Activated CD4-positive, alpha-beta T cell treated with anti-CD3 and anti-CD28 coated beads, Interleukin-2, Interleukin-4, amounts not matched to agents 100 ng/mL and 50 ng/mL, durations not matched to agents 16 hours and 8 hours (primary cell): ENCODE results near the gene CLCN3.
"Not testable (repeated sequence)": the region's sequence is repeated elsewhere in the genome, so short reads cannot be mapped to it uniquely, and the experiment has no call there.

Experiments
- DNase-seq: peaks from one replicate; pipeline ENCODE4 v3.0.0-alpha.2; 2020; ENCODE audit warnings: low spot score

The CLCN3 gene

GRCh38 chr4:169618286-169618685 is 2.1 kb upstream of the CLCN3 start:
- DNase-seq = no peak

DNA sequence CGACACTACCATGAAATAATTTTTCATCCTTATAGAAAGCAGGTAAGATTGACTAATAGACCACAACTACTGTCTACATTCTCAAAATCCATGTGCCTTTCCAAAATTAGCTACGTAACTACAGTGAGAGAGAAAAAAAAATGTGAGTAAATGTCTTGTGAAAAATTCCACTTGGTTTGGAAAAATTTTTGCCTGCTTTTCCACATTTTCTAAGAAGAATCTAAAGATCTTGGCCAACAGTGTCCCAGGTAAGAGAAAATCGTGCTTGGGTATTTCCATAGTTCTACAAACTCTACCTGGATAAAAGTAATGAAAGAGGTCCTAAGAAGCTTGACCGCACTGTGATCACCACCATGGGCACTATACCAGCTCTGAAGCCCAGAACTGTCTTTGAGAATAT is 1.4 kb upstream of the CLCN3 start:
- DNase-seq = no peak

DNA sequence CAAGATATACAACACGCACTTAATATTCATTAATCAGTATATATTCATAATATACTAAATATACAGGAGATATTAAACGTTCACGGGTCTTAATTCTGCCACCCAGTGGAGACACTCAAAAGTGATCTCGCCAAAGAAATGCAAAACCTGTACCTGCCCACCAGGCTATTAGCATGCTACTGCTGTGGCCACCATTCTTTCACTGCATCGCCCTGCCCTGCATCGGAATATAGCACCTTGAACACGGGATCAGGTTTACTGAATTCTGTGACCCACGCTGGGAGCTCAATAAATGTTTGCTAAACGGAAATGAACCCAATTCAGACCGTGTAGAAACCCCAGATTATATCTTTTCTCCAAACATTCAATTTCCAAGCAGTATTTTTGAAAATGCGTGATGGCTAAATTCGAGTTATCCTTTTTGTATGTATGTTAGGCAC is 840 bp upstream of the CLCN3 start:
- peak; percentile 56 for DNase-seq

DNA sequence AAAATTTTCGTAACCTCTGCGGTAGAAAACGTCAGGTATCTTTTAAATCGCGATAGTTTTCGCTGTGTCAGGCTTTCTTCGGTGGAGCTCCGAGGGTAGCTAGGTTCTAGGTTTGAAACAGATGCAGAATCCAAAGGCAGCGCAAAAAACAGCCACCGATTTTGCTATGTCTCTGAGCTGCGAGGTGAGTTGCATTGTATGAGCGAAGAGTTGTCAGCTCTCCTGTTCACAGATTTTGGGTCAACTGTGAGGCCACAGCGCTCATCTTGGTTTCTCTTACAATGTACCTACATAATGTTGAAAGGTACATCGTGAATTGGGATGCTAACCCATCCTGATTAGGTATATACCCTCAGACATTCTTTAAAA is 486 bp downstream of the CLCN3 start:
- no peak for DNase-seq

DNA sequence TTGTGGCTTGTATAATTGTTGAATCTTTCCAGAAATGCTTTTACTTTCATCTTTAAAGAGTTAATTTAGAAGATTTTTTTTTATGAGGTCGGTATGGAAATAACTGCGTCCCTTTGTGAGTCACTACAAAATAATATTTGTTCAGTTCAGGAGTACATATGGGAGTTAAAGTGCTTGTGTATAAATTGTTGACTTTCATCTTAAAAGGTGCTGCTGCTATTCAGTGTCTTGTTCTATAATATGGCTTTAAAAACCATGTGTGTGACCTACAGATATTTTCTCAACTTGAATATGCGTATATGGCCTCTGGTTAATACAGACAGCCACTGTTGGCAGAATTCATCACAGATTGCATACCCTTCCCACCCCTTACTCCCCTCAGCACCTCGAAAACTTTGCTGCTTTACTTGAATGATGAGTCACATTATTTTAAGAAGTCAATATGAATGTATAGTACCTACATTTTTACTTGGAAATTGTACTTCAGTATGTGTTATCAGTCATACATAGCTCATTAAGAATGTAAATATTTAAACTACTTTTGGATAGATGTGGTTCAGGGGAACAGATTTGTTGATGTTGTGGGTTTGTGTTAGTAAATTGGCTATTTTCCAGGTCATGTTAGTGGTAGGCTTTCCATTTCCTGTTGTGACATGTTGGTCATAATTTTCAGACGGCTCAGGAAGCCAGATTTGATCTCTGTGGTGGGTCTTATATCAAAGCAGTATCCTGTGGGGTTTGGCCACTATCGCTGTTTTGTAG is 1.5 kb downstream of the CLCN3 start:
- peak; percentile 78 for DNase-seq

DNA sequence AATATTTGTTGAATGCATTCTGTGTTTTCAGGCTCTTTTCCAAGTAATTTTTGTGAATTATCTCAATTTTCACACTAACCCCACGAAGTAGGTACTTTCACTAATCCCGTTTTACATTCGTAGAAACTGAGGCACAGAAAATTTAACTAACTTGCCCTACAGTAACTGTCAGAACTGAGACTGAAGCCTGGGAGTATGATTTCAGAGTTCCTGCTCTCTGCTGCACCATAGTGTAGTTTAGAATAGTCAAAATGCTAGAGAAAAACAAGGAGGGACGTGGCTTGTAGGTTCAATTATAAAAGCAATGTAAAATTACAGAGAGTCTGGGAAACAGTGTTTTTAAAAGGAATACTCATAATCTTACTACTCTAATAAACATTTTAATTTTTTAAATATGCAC is 2.2 kb downstream of the CLCN3 start:
- DNase-seq = no peak

DNA sequence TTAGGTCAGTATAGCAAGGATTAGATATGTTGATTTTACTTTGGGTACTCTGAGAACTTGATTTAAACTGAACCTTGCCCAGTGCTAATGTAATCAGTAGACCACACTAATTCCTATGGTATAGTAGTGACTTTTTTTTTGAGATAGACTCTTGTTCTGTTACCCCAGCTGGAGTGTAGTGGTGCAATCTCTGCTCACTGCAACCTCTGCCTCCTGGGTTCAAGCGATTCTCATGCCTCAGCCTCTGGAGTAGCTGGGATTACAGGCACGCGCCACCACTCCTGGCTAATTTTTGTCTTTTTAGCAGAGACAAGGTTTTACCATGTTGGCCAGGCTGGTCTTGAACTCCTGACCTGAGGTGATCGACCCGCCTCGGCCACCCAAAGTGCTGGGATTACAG is 3.6 kb downstream of the CLCN3 start:
- not testable (repeated sequence) for DNase-seq

- no peak for DNase-seq
These were observed 5.5 kb downstream of the CLCN3 start for GRCh38 chr4:169625886-169626285.

GRCh38 chr4:169626331-169627282 is 6.2 kb downstream of the CLCN3 start:
- no peak for DNase-seq

- no peak for DNase-seq
These were observed 6.9 kb downstream of the CLCN3 start for GRCh38 chr4:169627307-169627706.

DNA sequence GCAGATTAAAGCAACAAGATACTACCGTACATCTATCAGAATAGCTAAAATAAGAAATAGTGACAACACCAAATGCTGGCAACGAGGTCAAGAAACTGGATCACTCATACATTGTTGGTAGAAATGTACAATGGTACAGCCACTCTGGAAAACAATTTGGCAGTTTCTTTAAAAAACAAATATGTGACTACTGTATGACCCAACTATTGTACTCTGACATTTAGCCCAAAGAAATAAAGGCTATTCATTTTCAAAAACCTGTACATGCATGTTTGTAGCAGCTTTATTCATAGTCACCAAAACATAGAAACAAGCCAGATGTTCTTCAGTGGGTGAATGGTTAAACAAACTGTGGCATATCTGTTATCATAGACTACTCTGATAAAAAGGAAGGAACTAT is 8.2 kb downstream of the CLCN3 start:
- DNase-seq = no peak

DNA sequence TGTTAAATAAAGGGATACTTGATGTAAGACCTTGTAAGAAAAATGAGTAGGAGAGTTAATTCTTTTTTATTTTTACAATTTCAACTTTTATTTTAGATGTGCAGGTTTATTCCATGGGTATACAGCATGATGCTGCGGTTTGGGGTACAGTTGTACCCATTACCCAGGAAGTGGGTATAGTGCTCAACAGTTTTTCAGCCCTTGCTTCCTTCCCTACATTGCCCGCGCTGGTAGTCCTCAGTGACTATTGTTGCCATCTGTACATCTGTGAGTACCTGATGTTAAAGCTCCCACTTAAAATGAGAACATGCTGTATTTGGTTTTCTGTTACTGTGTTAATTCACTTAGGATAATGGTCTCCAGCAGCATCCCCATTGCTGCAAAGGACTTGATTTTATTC is 9.7 kb downstream of the CLCN3 start:
- no peak for DNase-seq

DNA sequence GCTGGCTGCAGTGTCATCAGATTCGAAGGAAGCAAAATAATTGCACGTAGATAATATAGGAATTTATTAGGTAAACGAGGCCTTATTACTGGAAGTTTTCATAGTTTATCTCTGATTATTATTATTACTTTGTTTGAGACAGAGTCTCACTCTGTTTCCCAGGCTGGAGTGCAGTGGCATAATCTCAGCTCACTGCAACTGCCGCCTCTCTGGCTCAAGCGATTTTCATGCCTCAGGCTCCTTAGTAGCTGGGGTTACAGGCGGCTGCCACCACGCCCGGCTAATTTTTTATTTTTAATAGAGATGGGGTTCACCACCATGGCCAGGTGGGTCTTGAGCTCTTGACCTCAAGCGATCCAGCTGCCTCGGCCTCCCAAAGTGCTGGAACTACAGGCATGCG is 12.5 kb downstream of the CLCN3 start:
- no peak for DNase-seq

GRCh38 chr4:169634975-169635374 is 14.6 kb downstream of the CLCN3 start:
- no peak for DNase-seq

- DNase-seq = no peak
These were observed 20.0 kb downstream of the CLCN3 start for GRCh38 chr4:169640261-169640870.

GRCh38 chr4:169644802-169645201 is 24.4 kb downstream of the CLCN3 start:
- no peak for DNase-seq

GRCh38 chr4:169645627-169646026 is 25.2 kb downstream of the CLCN3 start:
- DNase-seq = no peak

DNA sequence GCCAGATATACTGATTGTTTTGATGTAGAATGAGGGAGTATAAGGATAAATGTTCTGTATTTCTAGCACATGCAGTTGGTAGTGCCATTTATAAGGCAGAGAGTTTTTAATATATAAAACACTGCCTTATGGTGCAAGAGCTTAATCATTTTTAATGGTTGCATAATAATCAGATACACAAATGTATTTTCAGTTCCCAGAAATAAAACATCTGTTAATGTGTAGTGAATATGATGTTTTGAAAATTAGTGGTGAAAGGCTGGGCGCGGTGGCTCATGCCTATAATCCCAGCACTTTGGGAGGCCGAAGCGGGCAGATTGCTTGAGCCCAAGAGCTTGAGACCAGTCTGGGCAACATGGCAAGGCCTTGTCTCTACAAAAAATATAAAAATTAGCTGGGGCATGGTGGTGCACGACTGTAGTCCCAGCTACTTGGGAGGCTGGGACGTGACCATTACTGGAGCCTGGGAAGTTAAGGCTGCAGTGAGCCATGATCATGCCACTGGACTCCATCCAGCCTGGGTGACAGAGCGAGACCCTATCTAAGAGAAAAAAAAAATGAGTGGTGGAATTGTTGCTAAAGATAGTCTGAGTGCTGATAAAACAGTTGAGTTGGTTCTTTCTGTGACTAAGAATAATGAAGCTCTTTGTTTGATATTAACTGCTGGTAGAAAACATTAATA is 29.3 kb downstream of the CLCN3 start:
- no peak for DNase-seq

DNA sequence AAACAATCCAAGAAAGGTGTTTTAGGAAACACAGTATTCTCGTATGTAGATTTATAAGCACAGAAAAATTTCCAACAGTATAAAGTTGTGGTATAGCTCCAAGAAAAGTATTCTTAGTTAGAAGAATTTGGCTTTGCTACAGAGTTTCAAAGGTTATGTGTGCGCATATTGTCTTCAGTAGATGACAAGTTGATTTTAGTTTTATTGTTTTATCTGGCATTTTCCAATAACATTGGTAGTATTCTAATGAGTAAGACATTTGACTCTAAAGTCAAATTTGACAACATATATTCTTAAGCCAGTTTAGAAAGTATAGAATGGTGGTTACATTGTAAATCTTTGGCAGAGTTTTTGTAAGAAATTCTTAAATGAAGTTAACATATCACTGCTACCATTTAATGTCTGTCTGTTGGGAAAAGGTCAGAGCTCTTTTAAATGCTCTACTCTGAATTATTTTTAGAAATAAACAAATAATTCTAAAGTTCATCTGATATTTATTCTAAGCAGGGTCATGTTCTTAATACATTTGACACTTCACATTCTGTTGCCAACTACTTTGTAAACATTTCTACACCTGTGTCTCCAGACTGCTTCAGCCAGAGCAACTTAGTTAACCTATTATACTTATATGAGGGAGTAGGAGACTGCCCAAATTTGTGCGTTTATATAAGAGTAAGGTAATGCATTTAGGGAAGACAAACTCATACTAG is 30.0 kb downstream of the CLCN3 start:
- no peak for DNase-seq

- no peak for DNase-seq
These were observed 32.2 kb downstream of the CLCN3 start for GRCh38 chr4:169652535-169652934.

- no peak for DNase-seq
These were observed 35.0 kb downstream of the CLCN3 start for GRCh38 chr4:169655401-169655800.
